Measurements from ENCODE around the gene KCNE1.
"Not testable (repeated sequence)": the region's sequence is repeated elsewhere in the genome, so short reads cannot be mapped to it uniquely, and the experiment has no call there.

The KCNE1 gene

DNA sequence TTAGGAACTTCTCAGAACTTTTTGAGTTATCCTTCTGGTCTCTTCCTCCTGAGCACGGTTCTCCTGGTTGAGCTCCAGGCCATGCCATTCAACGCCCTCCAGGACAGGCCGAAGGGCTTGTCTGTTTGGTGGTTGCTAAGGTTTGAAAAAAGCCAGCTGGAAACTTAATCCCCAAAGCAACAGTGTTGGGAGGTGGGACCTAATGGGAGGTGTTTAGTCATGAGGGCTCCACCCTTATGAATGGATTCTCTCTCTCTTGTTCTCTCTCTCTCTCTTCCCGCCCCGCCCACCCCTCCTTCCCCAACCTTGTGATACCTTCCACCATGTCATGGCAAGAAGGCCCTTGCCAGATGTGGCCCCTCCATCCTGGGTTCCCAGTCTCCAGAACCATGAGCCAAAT lies 829 bp downstream of the KCNE1 start:
- DNase-seq (ENCODE audit: low read depth), result peak; percentile 42

DNA sequence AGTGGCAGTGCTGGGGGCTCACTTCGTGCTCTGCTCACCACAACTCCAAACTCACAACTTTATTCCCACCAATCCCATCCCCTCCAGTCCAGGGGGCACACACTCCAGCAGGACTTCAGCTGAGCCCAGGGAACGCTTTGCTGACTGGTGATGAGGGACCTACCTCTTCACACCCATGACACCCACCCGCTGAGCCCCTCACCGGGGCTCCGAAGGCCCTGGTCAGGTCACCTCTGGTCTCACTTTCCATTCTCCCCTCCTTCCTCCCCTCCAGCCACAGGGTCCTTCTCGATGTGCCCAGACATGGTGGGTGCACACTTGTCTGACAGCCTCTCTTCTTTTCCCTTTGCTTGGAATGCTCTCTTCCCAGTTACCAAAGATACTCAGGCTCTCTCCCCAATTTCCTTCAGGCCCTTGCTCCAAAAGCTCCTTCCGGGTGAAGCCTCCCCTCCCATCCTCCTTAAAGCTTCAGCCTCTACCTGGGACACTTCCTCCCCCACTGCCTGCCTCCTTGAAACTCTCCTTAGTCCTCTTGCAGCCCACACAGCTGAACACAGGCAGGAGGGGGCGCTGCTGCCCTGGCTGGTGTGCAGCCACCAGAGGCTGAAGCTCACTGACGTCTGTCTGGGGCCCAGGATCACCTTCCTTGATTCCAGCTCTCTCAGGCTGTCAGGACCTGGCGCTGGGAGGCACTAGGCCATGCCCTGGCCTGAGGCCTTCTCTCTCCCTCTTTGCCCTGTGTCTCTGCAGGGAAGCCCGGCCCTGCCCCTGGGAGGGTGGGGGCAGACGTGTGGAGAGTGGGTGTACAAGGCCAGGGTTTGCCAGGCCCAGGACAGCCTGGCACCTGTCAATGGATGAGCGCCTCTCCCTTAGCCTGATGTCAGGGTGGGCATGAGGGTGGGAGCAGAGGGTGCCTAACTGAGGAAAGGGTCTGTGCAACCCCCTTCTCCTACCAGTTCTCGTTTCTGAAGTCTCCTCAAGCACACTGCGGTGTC lies 1.6 kb downstream of the KCNE1 start:
- peak; percentile 63 for DNase-seq (ENCODE audit: low read depth)

DNA sequence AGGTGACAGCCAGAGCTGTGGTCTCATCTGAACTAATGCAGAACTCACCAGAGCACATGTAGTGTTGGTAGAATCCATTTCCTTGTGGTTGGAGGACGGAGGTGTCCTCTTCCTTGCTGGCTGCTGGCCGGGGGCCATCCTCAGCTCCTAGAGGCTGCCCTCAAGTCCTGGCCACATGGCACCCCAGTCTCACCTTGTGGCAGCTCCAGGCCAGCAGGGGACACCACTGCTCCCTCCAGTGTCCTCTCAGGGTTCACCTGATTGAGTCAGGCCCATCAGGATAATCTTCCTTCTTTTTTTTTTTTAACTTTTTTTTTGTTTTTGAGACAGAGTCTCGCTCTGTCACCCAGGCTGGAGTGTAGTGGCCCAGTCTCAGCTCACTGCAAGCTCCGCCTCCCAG lies 2.9 kb downstream of the KCNE1 start:
- DNase-seq (ENCODE audit: low read depth), result no peak

DNA sequence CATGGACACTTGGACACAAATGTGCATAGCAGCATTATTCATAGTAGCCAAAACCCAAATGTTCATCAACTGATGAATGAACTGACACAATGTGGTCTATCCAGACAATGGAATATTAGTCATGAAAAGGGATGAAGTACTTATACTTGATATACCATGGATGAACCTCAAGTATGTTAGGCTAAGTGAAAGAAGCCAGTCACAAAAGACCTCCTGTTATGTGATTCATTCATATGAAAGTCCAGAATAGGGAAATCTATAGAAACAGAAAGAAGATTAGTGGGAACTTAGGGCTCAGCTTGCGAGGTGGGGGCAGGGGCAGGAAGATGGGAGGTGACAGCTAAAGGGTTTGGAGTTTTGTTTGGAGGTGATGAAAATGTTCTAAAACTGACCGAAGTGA lies 7.4 kb downstream of the KCNE1 start:
- DNase-seq (ENCODE audit: low read depth), result no peak

DNA sequence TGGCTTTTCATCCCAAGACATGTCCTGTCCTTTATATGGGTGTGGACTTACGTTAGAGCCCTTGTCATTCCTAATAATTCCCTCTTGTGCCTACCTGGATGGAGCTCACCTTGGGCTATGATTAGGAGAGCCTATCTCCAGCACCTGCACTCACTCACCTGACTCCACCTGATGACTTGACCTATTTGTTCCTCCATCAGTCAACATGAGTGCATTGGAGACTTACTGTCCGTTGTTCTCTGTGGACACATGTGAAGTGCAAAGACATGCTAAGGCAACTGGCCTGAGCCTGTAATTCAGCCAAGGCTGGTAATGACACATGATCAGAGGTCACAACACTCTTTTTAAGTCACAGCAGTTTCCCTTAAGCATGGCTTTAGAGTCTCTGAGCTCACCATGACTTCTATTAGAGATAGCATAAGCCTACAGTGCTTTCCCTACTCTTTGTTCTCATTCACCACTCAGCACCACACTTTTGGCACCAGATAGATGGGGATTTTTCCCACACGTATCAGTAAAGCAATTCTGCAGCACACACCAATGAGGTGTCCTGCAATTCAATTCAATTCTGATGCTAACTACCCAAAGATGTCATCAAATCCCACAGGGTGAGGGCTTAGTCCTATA lies 9.4 kb downstream of the KCNE1 start:
- no peak for DNase-seq (ENCODE audit: low read depth)

DNA sequence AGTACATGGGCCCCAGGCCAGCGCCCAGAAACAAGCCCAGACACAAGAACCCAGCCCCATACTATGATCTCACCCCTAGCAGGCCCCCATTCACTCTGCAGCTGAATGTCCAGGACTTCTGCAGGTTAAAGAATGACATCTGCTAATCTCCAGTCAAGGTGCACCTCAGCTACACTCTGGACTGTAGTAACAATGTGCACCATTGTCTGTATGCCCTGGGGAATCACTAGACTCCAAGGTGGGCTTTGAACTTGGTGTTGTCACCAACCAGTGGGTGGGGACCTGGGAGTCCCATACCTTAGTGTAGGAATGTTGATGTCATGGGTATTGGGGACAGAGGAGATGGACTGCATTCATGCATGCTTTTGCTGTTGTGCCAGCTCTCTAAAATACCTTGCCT lies 10.3 kb downstream of the KCNE1 start:
- DNase-seq (ENCODE audit: low read depth), result no peak

DNA sequence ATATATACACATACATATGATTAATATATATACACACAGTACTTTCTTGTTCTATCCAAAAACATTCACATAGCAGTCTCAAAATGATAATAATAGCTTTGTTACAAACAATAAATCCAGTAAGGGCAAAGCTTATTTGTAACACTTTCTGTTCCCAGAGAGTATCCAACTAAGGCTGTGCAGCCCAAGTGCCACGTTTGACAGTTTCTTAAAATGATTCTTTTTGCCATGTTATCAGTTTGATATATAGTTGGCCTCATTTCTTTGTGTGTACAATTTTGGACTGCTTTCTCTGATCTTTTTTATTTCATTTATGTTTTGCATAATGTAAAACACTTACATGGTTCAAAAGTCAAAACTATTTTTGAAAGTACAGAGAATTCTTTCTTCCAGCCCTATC lies 11.8 kb downstream of the KCNE1 start:
- no peak for DNase-seq (ENCODE audit: low read depth)

DNA sequence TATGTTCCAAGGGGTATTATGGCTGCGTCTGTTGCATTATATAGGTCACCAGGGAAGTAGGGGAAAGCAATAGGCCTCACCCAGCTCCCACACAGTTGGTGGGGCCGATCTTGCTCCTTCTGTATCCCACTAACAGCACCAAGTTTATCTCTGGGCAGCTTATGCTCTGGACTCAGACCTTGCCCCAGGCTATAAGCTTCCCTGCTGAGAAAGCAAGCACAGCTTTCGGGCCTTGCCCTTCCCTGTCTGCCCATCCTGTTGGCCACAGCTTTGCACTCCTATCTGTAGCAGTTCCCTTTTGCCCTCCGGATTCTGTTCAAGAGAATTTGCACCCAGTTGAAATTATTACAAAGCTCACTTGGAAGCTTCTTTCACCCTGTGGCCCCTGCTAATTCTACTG lies 12.9 kb downstream of the KCNE1 start:
- DNase-seq (ENCODE audit: low read depth), result no peak

DNA sequence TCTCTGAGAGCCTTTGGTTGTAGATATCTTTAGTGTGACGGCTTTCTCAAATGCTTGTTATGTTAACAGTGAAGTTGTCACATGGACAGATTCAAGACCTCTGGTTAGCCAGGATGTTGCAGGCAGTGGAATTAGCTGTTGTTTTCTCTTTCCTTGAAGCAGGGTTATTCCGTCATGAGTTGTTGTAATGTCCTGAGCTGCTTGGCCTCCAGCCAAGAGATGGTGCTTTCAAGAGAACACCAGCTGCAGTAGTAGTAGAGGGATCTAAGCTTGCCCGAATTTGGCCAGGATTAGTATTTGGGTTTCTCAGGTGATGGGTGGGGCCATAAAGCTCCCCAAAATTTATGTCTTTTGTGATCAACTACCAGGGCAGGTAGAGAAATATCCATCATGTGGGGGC lies 13.4 kb downstream of the KCNE1 start:
- peak; percentile 26 for DNase-seq (ENCODE audit: low read depth)

DNA sequence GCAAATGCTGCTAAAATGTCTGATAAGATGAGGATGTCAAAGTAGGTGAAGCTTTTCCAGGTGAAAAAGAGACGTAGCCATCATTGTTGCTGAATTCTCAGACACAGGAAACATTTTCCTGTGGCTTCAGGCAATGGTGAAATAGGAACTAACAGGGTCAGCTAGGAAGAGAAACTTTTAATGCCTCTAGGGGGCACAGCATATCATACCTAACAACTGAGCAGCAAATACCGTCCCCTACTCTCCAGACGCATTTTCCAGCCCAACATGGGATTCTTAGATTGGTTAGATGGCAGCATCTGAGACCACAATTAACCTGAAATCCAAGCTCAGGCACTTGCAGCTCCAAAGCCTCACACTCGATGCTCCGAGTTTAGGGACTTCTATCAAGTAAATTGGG lies 28.2 kb downstream of the KCNE1 start:
- DNase-seq (ENCODE audit: low read depth), result not testable (repeated sequence)

DNA sequence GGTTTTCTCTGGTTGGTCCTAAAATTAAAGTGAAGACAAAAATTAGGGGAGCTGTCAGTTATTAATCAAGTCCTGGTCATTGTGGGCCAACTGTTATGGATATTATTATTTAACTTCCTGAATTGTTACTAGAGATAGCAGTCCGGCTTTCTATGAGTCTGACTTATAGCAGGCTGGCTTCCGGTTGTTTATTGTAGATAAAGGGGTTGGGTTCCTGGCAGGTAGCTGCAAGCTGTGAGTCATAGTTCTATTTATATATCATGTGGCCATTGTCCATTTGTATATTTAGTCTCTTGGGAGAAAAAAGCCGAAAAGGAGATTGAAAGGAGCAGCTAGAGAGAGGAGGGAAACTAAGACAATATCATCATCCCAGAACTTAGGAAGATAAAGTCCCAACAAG lies 28.6 kb downstream of the KCNE1 start:
- not testable (repeated sequence) for DNase-seq (ENCODE audit: low read depth)

DNA sequence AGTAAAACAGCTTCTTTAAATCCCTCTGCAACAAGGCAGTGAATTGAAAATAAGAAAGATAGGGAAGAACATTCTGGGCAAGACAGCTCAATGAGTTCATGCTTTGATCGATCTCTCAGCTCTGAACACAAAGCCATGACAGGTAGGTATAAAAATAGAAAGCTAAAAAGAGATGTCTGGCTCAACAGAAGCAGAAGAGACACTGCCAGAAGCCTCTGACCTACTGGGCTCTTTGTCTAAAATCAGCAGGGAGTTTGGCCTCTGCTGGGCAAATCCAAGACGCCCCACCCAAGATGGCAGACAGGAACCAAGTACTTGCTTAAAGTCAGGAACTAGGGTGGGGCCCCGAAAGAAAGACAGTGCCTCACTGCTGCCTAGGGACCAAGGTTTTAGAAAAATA lies 44.7 kb downstream of the KCNE1 start:
- DNase-seq (ENCODE audit: low read depth), result not testable (repeated sequence)

DNA sequence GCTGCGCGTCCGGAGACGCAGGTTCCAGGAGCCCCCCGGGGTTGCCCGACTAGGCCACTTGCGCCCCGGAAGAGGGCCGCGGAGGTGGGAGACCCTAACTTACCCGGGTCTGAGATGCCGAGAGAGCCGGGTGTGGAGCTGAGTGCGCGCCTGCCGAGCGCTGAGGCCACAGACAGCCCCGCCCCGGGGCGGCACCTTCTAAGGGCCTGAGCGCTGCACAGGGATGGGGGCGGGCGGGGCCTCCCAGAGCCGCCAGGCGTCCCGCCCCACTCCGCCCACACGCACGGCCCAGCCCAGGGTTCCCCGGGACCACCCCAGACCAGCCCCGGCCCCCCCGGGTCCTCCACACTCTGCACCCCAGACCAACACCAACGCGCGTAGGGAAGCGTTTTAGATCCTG lies 52.6 kb downstream of the KCNE1 start:
- DNase-seq (ENCODE audit: low read depth), result not testable (repeated sequence)

DNA sequence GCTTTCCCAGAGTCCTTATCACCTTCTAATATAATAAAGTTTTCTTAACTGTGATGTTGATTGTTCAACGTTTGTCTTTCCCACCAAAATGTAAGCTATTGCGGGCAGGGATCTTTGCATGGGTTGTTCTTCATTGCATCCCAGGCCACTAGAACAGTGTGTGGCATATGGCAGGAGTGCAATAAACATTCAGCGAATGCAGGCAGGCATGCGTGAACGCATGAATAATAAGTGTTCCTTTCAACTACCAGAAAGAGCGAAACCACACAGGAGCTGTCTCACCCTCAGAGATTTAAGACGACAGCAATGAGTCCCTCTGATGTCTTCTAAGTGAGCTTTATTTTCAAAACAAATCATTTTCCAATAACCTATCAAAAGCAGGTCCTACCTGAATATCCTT lies 53.7 kb downstream of the KCNE1 start:
- not testable (repeated sequence) for DNase-seq (ENCODE audit: low read depth)

DNA sequence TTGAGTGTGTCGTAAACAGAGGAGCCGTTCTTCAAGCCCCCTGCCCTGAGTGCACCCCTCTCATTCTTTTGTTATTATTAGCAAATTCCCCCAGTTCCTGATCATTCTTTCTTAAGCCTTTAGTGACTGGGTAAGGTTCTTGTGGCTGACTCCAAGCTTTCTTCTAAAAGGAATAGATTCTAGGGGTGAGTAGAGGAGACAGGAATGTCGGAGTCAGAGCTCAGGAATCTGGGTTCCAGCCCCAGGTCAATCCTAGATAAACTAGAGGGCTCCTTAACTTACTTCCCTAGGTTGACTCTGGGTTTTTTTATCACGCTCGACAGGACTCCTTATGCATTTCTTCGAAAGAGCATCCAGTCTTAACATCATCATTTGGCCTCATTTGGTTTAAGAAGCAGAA lies 55.8 kb downstream of the KCNE1 start:
- not testable (repeated sequence) for DNase-seq (ENCODE audit: low read depth)

DNA sequence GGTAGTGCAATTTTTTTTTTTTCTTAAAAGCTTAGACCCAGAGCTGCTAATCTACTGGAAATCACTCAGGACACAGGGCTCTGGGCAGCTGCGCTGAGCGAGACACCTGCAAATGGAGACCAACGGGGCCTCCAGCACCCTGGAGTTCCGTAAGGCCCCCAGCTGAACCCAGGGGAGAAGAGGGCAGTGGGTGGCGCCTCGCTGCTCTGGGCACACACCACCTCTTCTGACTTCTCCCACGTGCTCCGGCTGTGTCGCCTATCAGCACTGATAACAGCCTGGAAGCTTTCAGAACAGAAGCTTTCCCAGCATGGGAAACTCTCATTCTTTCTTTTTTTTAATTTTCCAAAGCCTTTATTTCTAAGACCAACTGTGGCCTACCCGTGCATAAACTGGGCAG lies 56.4 kb downstream of the KCNE1 start:
- not testable (repeated sequence) for DNase-seq (ENCODE audit: low read depth)

DNA sequence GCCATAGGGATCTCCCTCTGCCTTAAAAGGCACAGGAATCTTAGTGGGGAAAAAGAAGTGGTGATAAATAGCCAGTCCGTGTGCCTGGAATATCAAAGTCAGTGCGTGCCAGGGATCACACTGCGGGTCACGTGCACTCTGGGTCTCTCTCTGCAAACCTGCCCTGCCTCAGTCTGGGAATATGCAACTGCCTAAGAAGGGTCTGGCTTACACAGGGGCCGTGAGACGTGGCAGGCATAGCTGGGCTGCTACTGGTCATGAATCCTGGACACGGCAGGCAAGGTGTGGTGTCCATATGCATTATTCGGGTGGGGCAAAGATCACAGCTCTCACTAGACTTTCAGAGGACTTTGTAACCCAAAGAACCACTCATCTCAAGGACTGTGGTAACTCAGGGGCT lies 65.0 kb downstream of the KCNE1 start:
- not testable (repeated sequence) for DNase-seq (ENCODE audit: low read depth)

DNA sequence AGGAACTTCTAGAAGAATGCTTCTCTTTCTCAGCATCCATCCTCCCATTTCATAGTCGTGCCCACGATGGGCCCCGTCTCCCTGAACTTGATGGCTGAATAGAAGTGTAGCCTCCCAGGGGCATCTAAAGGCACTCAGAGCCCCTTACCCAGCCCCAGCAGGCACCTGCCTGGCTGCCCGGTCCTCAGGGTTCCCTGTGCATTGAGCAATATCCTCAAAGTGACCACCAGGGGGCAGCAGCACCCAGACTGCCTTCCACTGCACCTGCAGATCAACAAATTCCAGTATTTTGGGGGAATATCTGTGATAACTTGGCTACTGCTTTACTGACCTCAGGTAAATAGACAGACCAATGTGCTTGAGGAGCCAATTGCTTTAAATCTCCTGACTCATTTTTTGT lies 68.5 kb downstream of the KCNE1 start:
- DNase-seq (ENCODE audit: low read depth), result not testable (repeated sequence)

DNA sequence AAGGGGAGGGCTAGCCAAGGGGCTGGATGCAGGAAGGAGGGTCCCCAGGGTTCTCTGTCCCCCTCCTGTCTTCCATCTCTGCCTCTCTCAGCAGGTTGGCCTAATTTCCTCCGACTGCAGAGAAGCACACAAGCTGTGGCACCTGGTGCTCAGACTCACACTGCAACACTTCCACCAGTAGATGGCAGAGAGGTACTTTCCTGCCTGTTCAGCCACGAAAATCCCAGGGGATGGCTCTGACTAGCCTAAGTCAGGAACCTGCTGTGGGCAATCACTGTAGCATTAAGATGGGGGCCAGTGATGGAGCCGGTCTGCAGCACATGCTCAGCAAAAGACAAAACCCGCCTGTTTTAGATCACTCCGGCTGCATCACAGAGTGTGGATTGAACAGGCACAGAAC lies 82.3 kb downstream of the KCNE1 start:
- DNase-seq (ENCODE audit: low read depth), result not testable (repeated sequence)

DNA sequence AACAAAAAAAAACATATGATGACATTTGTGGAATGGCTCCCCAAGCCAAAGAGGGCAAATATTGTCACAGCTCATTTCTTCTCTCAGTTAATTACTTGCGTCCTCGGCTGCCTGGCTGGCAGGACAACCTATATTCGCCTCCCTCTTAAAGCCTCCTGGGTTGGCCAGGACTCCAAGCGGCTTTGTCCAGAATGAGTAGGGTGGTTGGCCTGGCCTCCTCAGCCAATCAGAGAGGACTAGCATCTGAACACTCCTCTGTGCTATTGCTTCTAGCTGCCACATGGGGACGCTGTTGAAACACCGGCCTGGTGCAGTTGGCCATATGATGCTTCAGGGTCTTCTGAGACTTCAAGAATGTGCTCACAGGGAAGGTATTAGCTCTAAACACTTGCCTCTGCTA lies 83.6 kb downstream of the KCNE1 start:
- not testable (repeated sequence) for DNase-seq (ENCODE audit: low read depth)

DNA sequence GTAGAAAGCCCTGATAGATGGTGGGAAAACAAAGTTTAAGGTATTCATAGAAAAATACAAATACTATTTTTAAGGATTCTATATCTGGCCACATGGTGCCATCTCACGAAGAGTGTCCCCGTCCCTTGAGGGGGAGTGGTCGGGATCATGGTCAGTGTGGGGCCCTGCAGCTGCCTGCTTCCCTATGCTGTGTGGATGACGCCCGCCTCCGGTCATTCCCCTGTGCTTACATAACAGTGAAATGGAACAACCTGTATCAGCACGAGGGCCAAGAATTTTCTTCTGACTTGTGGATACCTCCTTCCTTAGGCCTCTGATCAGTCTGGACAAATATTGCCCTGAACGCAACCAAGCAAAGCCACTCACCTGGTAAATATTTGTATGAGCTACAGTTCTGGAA lies 84.7 kb downstream of the KCNE1 start:
- DNase-seq (ENCODE audit: low read depth), result not testable (repeated sequence)

DNA sequence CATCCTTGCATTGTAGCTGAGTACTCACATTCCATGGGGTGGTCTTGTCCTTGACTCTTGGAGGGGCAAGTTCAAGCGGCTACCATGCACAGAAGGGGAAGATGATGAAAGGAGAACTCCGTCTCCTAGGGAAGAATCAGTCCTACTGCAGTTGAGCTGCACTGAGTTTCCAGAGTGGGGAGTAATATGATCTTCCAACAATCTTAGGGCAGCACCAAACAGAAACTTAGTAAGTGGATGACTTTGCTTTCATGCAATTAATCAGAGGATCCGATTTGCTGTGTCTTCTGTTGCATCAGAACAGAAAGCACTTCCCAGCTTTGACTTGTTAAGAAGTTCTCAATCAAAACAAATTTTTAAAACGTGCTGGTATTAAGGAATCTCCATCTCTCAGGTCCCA lies 88.2 kb downstream of the KCNE1 start, which contains the start of gene SMIM34:
SMIM34 (minus strand) TSS at position 147 of the 400 bp plus-strand sequence; CDS start at position 35, 112 bp downstream.
- DNase-seq (ENCODE audit: low read depth), result not testable (repeated sequence)

DNA sequence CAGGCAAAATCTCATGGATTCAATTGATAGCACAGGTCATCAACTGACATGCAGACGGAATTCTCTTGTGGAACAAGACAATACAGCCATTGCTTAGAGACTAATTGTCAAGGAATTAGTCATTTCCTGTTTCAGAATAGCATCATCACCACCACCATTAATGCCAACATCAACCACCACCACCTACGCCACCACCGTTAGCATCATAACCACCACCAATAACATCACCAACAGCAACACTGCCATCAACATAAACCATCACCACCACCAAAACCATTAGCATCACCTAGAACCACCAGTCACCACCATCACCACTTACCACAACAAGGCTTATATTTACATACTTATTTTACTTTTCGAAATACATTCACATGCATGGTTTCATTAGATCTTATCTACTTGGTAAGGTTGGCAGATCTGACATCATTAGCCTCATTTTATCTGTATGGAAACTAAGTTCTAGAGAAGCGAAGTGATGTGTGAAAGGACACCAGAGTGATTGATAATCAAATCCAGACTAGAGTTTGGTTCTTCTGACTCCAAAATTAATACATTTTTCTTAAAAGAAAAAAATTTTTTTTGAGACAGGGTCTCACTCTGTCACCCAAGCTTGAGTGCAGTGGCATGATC lies 94.4 kb downstream of the KCNE1 start:
- DNase-seq (ENCODE audit: low read depth), result not testable (repeated sequence)

All from fibroblast of gingiva (primary cell).